Fibroblast of the aortic adventitia (primary cell): ENCODE data around the gene TPSAB1. TPM values are rescaled to one million over a fixed set of nuclear protein-coding genes. Genes with fewer than 3 reads are reported as not detected.

ENCODE experiments used
- DNase-seq: peaks from one replicate; pipeline ENCODE4 v3.0.0-alpha.2; 2010; ENCODE audit warnings: low read depth
- H3K4me3 ChIP-seq: 2 replicates; pipeline ENCODE4 v1.5.1; 2011; ENCODE audit warnings: low read depth, mild to moderate bottlenecking, control low read depth, low read length, moderate library complexity
- CTCF ChIP-seq: IDR thresholded peaks from 2 replicates; pipeline ENCODE4 v1.5.1; 2011; ENCODE audit warnings: mild to moderate bottlenecking, low read length, control low read depth, inconsistent platforms; ENCODE audit not compliant: insufficient read depth
- total RNA-seq: library from RNA; depleted of rRNA; stranded (reverse); fragments of >200 nt; gene quantifications from 2 replicates; pipeline ENCODE4 v1.2.3, GENCODE V29; 2012; ENCODE audit warnings: low replicate concordance

Gene TPSAB1
- total RNA-seq, 1 donor, result not detected

GRCh38 chr16:1257561-1258224 is 17.2 kb downstream of the TPSAB1 start:
- no peak for DNase-seq
- TF ChIP-seq CTCF, result no peak

GRCh38 chr16:1258225-1258600 is 17.7 kb downstream of the TPSAB1 start:
- TF ChIP-seq CTCF, result no peak
- DNase-seq, result no peak
- H3K4me3 ChIP-seq, result no peak overlapping the region

More at GRCh38 chr16:1257561-1258224, 17.2 kb downstream of the TPSAB1 start:
- H3K4me3 ChIP-seq, result no peak overlapping the region

GRCh38 chr16:1258906-1259759 is 18.6 kb downstream of the TPSAB1 start:
- no peak for TF ChIP-seq CTCF
- no peak for DNase-seq
- no peak overlapping the region for H3K4me3 ChIP-seq

- no peak for DNase-seq
- H3K4me3 ChIP-seq, result no peak overlapping the region
- TF ChIP-seq CTCF, result no peak
Measured at GRCh38 chr16:1259760-1260068, 19.2 kb downstream of the TPSAB1 start.

GRCh38 chr16:1260101-1260680 is 19.7 kb downstream of the TPSAB1 start:
- no peak for TF ChIP-seq CTCF
- no peak for DNase-seq
- H3K4me3 ChIP-seq, result no peak overlapping the region

GRCh38 chr16:1261131-1261892 is 20.8 kb downstream of the TPSAB1 start:
- no peak for TF ChIP-seq CTCF
- no peak overlapping the region for H3K4me3 ChIP-seq
- no peak for DNase-seq
